SKM-1 treated with dmso at 0.1 percent for 144 hours (cell line): ENCODE results near the gene DNAJC1.
"Not testable (repeated sequence)": the region's sequence is repeated elsewhere in the genome, so short reads cannot be mapped to it uniquely, and the experiment has no call there.

ENCODE experiments used
- DNase-seq: peaks from one replicate; lab custom pipeline; 2025; ENCODE audit not compliant: unreplicated experiment; lab: John Stamatoyannopoulos, UW

DNAJC1 gene

DNA sequence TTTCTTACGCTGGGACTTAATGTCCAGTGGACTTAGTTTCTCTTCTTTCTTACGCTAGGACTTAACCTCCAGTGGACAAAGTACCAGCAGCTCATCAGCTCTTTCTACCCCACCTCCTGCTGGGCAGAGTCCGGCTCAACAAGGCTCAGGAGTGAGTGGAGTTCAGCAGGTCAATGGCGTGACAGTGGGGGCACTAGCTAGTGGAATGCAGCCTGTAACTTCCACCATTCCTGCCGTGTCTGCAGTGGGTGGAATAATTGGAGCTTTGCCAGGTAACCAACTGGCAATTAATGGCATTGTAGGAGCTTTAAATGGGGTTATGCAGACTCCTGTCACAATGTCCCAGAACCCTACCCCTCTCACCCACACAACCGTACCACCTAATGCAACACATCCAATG lies 269.8 kb downstream of the DNAJC1 start:
- DNase-seq, result no peak

DNA sequence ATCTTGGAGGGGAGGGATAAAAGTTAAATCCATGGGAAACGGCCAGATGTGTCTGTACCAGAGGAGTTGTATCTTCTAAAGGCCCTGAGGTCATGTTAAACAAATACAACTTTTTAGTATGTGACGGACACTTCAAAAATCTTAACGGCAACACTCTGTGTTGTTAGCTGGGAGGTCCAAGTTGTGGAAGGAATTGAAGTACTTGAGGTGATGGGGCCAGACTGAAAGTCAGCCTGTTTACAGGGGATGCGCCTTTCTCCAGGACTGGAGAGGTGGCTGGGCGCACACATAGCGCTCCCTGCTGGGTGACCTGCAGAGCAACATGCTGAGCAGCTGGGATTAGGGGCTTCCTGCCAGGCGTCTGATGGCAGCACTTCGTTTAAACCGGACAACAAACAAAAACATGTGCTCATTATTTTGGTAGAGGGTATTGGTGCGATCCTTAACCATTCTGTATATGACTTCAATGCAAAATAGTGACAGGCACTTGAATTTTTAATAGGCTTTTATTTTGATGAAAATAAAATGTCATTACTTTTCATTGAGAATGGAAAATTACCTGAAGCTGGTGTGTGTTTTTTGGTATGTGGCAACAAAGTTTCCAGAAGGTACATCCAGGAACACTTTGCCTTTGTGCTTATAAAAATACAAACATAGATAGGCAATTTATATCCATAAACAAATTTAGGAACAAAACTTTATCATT lies 271.3 kb downstream of the DNAJC1 start:
- peak; percentile 2 for DNase-seq

DNA sequence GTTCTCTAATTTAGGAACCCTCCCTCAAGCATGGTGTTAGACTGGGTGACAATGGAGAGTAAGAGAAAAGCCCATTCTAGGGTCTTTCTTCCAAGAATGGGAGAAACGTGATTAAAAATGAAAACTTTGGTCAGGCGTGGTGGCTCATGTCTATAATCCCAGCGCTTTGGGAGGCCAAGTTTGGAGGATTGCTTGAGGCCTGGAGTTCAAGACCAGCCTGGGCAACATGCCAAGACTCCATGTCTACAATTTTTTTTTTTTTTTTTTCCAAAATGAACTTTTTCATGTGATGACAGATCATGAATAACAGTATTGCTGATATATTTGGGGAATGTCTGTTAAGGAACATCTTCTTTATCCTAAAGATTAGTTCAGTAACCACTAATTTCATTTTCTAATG lies 274.9 kb downstream of the DNAJC1 start:
- no peak for DNase-seq

DNA sequence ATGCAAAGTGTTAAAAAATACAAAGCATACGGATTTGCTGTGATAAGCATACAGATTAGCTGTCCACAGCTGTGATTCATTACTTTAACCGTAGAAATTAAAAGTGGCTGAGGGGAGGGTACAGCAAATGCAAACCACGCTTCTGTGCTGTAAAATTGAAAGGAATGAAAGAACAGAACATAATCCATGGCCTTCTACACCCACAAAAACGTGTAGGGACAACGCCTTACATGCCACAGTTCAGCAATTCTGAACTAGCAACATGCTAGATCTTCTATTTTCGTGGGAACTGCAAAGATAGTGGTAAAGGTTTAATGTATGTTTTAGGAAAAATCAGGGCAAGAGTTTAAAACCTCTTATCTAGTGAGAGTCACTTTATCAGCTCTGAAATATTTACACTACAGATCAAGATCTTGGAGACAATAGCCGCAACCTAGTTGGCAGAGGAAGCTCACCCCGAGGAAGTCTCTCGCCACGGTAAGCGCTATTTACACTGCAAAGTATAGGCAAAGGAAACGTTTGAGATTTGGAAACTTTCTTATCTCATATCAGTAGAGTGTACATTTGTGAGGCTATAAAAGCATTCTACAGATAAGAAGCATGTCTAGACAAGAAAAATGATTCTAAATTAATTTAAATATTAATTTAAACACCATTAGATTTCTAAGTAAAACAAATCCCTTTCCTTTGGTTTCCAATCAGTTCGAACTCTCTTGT lies 275.9 kb downstream of the DNAJC1 start:
- no peak for DNase-seq

DNA sequence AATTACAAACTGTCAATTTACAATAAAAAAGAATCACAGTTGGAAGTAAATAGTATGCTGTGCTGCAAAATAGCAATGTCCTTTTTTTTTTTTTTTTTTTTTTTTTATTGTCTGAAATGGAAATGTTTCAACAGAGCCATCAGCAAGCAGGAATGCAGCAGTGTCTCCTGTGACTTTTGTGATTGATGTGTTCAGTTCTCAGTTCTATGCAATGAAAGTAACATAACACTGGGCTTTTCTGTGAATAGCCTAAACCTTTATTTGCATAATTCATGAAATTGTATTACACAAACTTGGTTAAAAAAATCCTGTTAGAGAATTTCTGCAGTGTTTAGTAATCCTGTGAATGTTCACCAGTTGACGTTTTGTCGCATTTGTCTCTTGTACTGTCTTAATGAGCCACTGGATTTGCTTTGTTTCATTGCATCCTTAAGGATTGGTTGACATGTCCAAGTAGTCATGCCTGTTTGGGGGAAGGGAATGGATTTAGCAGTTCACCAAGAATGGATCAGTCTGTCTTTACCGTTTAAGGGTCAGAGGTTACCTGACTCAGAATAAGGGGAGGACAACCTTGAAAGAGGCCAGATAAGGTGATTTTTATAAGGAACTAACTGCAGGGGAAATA lies 276.8 kb downstream of the DNAJC1 start:
- no peak for DNase-seq

DNA sequence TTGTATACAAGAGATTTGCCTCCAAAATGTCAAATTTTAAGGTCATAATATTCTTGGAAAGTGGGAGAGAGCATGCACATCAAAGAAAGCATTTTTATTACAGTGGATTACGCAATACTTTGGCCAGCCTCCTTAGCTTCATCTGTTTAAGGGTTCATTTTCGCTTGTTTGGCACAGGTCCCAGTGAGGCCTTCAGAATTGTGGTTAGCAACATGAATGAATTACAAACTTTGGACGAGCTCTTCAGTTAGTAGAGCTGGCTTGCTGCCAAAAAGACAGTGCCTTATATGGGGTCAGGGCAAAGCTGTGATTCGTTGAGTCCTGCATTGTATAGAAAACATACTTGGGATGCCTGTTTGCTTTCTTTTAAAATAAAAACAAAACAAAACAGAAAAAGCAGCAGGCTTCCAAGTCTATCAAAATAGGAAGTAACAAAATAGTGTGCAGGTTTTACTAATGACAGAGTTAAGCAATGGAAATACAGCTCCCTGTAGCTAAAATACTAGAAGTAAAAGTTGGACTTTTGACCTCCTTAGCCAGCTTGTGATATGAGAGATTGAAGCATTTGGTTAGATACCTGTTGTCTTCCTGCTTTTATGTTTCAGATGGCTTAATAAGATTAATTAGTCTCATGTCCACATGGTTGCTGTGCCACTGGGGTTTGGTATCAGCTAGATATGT lies 278.7 kb downstream of the DNAJC1 start:
- DNase-seq, result peak; percentile 27

DNA sequence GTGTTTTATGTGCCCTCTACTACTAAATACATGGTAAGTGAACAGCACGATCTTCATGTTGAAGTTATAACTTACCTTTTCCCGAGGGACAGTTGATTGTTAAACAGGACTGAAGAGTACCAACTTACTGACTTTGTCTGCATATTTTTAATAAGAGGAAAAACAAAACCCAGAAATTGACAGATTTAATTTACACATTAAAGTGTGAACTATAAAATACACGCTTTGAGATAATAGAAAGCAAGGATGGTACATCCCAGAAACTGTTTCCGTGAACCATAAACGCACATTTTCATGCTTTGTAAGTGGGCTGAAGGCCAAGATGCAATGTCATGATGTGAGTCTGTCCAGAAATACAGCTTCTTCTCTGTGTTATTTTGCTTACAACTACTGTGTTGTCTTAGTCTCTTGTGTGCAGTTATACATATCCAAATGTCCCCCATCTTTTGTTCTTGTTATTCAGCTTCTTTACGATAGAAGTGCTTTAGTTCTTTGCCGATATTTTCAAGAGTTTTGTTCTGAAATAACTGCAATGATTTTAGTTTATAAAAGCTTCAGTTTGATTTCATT lies 279.4 kb downstream of the DNAJC1 start:
- DNase-seq, result no peak

DNA sequence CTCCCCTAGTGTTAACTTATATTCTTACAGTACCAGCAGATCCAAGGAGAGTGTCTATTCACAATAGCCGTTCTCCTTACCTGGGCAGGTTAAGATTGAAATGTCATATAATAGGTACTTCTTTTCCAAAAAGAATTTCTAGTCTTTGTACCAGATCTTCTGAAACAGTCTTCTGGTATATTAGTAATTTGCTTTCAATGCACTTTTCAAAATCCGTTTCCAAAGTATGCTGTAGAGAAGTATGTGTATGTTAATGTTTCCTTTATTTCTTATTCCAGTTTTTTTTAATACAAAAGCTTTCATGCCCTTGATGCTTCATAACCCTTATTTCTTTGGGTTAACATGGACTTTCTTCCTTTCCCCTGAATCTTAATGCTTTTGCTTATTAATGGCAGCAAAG lies 281.3 kb downstream of the DNAJC1 start:
- DNase-seq, result no peak

DNA sequence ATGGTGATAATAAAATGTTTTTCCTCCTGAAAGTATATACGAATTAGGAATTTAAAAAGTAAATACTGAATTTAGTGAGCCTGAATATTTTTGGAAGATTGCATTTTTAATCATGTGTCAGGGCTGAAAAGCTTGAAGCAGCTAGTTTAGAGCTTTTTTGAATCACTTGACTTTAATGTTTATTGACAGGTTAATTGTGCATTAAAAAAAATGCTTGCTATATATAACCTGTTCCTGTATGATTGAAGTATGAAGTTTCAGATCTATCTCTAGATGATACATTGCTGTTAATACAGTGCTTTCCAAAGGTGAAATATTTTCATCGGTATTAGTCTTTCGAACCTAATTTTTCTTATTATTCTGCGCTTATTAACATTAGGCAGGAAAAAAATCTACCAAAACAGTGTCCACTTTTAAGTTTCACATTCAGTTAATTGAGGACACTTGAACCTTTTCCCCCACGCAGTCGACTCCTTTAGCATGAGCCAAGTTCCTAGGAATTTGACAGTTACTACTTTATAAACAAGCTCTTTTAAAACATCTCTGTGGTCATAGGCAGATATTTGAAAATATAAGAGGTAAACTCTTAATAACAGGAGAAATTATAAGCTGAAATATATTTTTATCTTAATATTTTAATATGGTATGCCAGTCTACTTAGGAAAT lies 282.4 kb downstream of the DNAJC1 start:
- DNase-seq, result no peak

- no peak for DNase-seq
These were observed 283.4 kb downstream of the DNAJC1 start for GRCh38 chr10:21720090-21720489.

DNA sequence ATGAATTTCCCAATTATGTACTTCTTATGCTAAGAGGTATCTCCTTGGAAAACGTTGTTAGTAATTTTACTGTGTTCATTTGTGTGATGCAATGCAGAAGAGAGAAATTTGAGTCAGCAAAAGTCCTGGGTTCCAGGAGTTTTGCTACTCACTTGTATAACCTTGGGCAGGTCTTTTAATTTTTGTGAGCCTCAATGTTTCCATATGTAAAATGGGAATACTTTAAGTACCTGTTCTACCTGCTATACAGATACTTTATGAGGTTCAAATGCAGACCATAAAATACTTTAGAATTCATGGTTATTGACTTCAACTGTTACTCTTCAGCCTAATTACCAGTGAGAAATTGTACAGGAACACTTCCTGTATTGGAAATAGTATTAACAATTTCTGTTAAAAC lies 284.0 kb downstream of the DNAJC1 start:
- DNase-seq, result no peak

DNA sequence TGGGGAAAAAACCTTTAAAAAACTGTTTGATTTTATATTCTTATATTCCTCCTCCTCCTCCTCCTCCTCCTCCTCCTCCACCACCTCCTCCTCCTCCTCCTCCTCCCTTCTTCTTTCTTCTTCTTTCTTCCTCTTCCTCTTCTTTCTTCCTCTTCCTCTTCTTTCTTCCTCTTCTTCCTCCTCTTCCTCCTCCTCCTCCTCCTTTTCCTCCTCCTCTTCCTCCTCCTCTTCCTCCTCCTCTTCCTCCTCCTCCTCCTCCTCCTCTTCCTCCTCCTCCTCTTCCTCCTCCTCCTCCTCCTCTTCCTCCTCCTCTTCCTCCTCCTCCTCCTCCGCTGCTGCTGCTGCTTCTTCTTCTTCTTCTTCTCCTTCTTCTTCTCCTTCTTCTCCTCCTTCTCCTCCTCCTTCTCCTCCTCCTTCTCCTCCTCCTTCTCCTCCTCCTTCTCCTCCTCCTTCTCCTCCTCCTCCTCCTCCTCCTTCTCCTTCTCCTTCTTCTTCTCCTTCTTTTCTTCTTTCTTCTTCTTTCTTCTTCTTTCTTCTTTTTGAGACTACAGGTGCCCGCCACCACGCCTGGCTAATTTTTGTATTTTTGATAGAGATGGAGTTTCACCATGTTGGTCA lies 286.0 kb downstream of the DNAJC1 start:
- DNase-seq, result not testable (repeated sequence)

- DNase-seq, result no peak
These were observed 287.9 kb downstream of the DNAJC1 start for GRCh38 chr10:21715531-21716195.

DNA sequence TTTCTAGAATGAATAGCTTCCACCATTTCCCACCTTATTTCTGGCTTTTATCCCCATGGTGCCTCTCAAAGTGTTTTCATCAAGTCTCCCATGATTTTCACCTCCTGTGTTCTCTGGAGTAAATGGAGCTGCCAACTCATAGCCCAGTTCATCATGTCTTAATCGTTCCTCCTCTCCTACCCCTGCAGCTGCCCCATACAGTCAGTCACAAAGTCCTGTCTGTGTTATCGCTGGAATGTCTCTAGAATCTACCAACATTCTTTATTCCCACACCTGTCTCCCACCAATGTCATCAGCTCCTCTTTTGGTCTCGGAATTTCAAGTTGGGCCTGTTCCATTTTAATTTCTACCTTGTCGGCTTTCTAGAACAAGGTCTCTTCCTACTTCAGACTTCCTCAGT lies 290.6 kb downstream of the DNAJC1 start:
- no peak for DNase-seq

- no peak for DNase-seq
These were observed 296.0 kb downstream of the DNAJC1 start for GRCh38 chr10:21707498-21707897.
